DND-41 (cell line): ENCODE results near the gene CHRDL1.

Source experiments
- EZH2 ChIP-seq: IDR thresholded peaks from 3 replicates; pipeline ENCODE4 v1.6.1; 2012; ENCODE audit warnings: borderline replicate concordance, low read depth, mild to moderate bottlenecking, moderate library complexity, low read length, inconsistent platforms; ENCODE audit not compliant: severe bottlenecking
- TF ChIP-seq, protein P1 (sequence below): IDR thresholded peaks from 2 replicates; pipeline ENCODE4 v1.5.1; 2012; ENCODE audit warnings: borderline replicate concordance, low read length, moderate library complexity, mild to moderate bottlenecking; ENCODE audit not compliant: poor library complexity, severe bottlenecking; ENCODE audit errors: extremely low read depth

DNA sequence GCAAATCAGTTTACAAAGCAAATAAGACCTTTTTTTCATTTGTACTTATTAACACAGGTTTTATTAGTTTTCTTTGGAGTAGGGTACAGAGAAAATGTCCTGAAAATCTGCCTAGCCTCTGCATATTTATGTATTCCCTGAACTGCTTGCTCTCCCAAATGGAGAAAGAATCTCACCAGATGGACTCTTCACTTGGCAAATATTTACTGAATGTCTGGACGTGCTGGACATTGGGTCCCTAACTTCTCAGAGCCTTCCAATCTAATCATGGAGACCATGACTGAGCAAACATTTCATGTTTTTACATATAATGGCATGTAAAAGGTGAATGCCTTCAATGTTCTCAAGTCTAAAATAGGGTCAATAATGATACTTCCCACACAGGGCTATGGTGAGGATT lies 126.0 kb downstream of the CHRDL1 start:
- TF ChIP-seq, protein P1, sequence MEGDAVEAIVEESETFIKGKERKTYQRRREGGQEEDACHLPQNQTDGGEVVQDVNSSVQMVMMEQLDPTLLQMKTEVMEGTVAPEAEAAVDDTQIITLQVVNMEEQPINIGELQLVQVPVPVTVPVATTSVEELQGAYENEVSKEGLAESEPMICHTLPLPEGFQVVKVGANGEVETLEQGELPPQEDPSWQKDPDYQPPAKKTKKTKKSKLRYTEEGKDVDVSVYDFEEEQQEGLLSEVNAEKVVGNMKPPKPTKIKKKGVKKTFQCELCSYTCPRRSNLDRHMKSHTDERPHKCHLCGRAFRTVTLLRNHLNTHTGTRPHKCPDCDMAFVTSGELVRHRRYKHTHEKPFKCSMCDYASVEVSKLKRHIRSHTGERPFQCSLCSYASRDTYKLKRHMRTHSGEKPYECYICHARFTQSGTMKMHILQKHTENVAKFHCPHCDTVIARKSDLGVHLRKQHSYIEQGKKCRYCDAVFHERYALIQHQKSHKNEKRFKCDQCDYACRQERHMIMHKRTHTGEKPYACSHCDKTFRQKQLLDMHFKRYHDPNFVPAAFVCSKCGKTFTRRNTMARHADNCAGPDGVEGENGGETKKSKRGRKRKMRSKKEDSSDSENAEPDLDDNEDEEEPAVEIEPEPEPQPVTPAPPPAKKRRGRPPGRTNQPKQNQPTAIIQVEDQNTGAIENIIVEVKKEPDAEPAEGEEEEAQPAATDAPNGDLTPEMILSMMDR = no peak
- no peak for TF ChIP-seq EZH2
